CD4-positive, alpha-beta memory T cell (primary cell): Measurements from ENCODE around the gene CDR2. TPM values are rescaled to one million over a fixed set of nuclear protein-coding genes. Genes with fewer than 3 reads are reported as not detected.

Source experiments
- CTCF ChIA-PET: fragments of 350-600 bp; sonication (Branson Sonifier 250); formaldehyde crosslinking; loops from one replicate; lab custom pipeline; 2021; ENCODE audit warnings: inconsistent platforms; ENCODE audit not compliant: partially characterized antibody; lab: Charles Lee
- POLR2A ChIA-PET: fragments of 350-600 bp; sonication (Branson Sonifier 250); formaldehyde crosslinking; loops from one replicate; lab custom pipeline; 2021; ENCODE audit not compliant: partially characterized antibody; lab: Charles Lee
- DNase-seq, 5 donors: peaks; one replicate each; pipeline versions ENCODE4 v3.0.0 to v3.0.0-alpha.2; 2020 to 2022; ENCODE audit warnings: mixed read lengths in 1 of 5
- H3K27ac ChIP-seq: one replicate; pipeline ENCODE4 v1.7.0; 2013; ENCODE audit warnings: low read depth, low read length
- H3K27me3 ChIP-seq: 2 replicates; pipeline ENCODE4 v1.7.0; 2013; ENCODE audit warnings: mild to moderate bottlenecking, low read length, moderate library complexity; ENCODE audit not compliant: insufficient read depth
- H3K36me3 ChIP-seq: 2 replicates; pipeline ENCODE4 v1.7.0; 2013; ENCODE audit warnings: mild to moderate bottlenecking, low read length, moderate library complexity; ENCODE audit not compliant: insufficient read depth
- H3K4me1 ChIP-seq: 2 replicates; pipeline ENCODE4 v1.7.0; 2013; ENCODE audit warnings: mild to moderate bottlenecking, low read length, moderate library complexity; ENCODE audit not compliant: insufficient read depth
- H3K4me3 ChIP-seq, 2 donors: one replicate each; pipeline ENCODE4 v1.7.0; 2013; ENCODE audit warnings: low read length in 2 of 2, mild to moderate bottlenecking in 1 of 2
- H3K9me3 ChIP-seq, 2 donors: one replicate each; pipeline ENCODE4 v1.7.0; 2013; ENCODE audit warnings: low read length in 2 of 2, control low read depth in 1 of 2; ENCODE audit not compliant: control insufficient read depth in 1 of 2
- H3K27ac Mint-ChIP-seq, 7 donors: one replicate each; pipeline ENCODE4 v1.8.0; 2020 to 2021; ENCODE audit warnings: mixed read lengths in 7 of 7, mild to moderate bottlenecking in 6 of 7, inconsistent platforms in 3 of 7, moderate library complexity in 3 of 7
- H3K27me3 Mint-ChIP-seq, 2 donors: one replicate each; pipeline ENCODE4 v1.8.0; 2020 to 2021; ENCODE audit warnings: mixed read lengths in 2 of 2
- H3K36me3 Mint-ChIP-seq, 2 donors: one replicate each; pipeline ENCODE4 v1.8.0; 2020 to 2021; ENCODE audit warnings: mixed read lengths in 2 of 2, inconsistent platforms in 1 of 2, mild to moderate bottlenecking in 1 of 2
- H3K4me1 Mint-ChIP-seq, 4 donors: one replicate each; pipeline ENCODE4 v1.8.0; 2020 to 2021; ENCODE audit warnings: mixed read lengths in 4 of 4, mild to moderate bottlenecking in 1 of 4
- H3K4me3 Mint-ChIP-seq, 8 donors: one replicate each; pipeline ENCODE4 v1.8.0; 2020 to 2021; ENCODE audit warnings: mixed read lengths in 8 of 8, mild to moderate bottlenecking in 7 of 8, moderate library complexity in 6 of 8, inconsistent platforms in 3 of 8
- H3K9me3 Mint-ChIP-seq, 8 donors: one replicate each; pipeline ENCODE4 v1.8.0; 2020 to 2021; ENCODE audit warnings: mixed read lengths in 8 of 8, mild to moderate bottlenecking in 5 of 8, inconsistent platforms in 3 of 8, moderate library complexity in 1 of 8
- intact Hi-C: fragments of 100-400 bp; cut with micrococcal nuclease; formaldehyde crosslinking; loops from one replicate; pipeline ENCODE4 v1.15.1; 2023
- polyA plus RNA-seq, 2 donors: library from polyadenylated mRNA; unstranded; fragments of 300-500 nt; fragmentation: Illumina TruSeq; gene quantifications; one replicate each; pipeline ENCODE4 v1.2.3, GENCODE V29; 2021
- total RNA-seq, 2 experiments: library from RNA; stranded (reverse); gene quantifications; one replicate each; pipeline ENCODE4 v1.2.3, GENCODE V29; 2021

CDR2 gene
- total and polyA plus RNA-seq, 4 experiments from 2014 or later: 57.9 to 99.3 (median 95.0) TPM

DNA sequence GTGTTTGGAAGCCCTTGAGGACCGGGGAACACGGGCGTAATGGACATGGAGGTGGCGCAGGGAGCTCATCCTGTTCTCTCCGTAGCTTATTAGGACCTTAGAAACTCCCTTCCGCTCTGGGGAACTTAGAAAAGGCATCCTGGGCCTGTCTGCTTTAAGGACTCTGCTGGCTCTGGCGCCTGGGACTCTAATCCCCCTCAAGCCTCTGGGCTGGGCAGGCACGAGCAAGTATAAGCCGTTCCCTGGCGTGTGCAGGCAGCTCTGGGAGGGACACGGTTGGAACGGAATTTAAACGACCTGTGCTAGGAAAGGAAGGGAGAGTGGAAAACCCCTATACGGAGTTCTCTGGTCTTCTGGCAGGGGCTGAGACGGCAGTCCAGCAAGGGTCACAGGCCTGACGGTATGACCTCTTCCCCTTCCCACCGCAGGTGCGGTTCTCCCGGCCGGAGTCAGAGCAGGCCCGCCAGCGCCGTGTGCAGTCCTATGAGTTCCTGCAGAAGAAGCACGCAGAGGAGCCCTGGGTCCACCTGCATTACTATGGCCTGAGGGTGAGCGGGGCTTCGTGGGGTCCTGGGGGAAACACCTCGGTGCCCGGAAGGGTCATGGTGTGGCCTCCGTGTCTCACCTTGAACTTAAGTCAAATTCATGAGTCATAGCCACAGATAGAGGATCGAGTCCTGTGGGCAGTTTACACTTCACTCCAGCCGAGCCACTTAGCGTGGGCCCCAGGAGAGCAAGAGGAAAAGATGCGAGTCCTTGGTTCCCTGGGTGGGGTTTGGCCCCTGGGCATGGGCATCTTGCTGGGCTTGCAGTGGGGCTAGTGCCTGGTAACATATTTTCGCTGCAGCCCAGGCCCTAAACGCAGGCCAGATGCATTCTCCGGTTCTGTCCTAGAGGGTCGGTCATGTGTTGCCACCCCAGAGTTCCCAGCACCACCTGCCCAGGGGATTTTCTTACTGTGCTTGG is 59.5 kb downstream of the CDR2 start:
- no peaks in the 10 kb centered on the region for H3K27me3 ChIP-seq
- H3K36me3 Mint-ChIP-seq: peaks cover 39 to 78% of the 10 kb centered on the region in 2 donors
- no peaks in the 10 kb centered on the region for H3K4me1 ChIP-seq
- H3K27ac Mint-ChIP-seq: peak overlapping the region in 6 of 7 donors; percentile 1 to 77 (median 48)
- CTCF ChIA-PET: interaction anchor here (2.2 kb wide), 1 partner anchor 14 kb away, joined by 6 read pairs; no protein-coding TSS in a partner anchor
- intact Hi-C loops: no loop called here
- no peaks in the 10 kb centered on the region for H3K9me3 ChIP-seq
- H3K4me1 Mint-ChIP-seq: no peaks in the 10 kb centered on the region
- POLR2A ChIA-PET: no interaction called here
- no peak overlapping the region for H3K4me3 Mint-ChIP-seq
- DNase-seq: no peak
- no peak overlapping the region for H3K27ac ChIP-seq
- H3K36me3 ChIP-seq: peaks cover 70% of the 10 kb centered on the region
- H3K4me3 ChIP-seq: no peak overlapping the region
- no peaks in the 10 kb centered on the region for H3K27me3 Mint-ChIP-seq
- peaks cover 0 to 2% (median 0%) of the 10 kb centered on the region in 8 donors for H3K9me3 Mint-ChIP-seq

GRCh38 chr16:22313876-22314470 is 60.4 kb downstream of the CDR2 start:
- ChIA-PET POLR2A (no interaction called here), CTCF (interaction anchor here (0.6 to 2.2 kb wide), 2 partner anchors 14 to 87 kb away, joined by 3 to 6 read pairs; no protein-coding TSS in a partner anchor)
- Mint-ChIP-seq H3K27ac (peak overlapping the region in 2 of 7 donors; percentile 44 to 52), H3K4me1 (no peaks in the 10 kb centered on the region), H3K27me3 (no peaks in the 10 kb centered on the region), H3K9me3 (peaks cover 0 to 2% (median 0%) of the 10 kb centered on the region in 8 donors), H3K36me3 (peaks cover 34 to 82% of the 10 kb centered on the region in 2 donors), H3K4me3 (no peak overlapping the region)
- no peak for DNase-seq
- Histone ChIP-seq H3K36me3 (peaks cover 77% of the 10 kb centered on the region), H3K27ac (no peak overlapping the region), H3K9me3 (no peaks in the 10 kb centered on the region), H3K4me3 (no peak overlapping the region), H3K4me1 (no peaks in the 10 kb centered on the region), H3K27me3 (no peaks in the 10 kb centered on the region)
- intact Hi-C loops: no loop called here

DNA sequence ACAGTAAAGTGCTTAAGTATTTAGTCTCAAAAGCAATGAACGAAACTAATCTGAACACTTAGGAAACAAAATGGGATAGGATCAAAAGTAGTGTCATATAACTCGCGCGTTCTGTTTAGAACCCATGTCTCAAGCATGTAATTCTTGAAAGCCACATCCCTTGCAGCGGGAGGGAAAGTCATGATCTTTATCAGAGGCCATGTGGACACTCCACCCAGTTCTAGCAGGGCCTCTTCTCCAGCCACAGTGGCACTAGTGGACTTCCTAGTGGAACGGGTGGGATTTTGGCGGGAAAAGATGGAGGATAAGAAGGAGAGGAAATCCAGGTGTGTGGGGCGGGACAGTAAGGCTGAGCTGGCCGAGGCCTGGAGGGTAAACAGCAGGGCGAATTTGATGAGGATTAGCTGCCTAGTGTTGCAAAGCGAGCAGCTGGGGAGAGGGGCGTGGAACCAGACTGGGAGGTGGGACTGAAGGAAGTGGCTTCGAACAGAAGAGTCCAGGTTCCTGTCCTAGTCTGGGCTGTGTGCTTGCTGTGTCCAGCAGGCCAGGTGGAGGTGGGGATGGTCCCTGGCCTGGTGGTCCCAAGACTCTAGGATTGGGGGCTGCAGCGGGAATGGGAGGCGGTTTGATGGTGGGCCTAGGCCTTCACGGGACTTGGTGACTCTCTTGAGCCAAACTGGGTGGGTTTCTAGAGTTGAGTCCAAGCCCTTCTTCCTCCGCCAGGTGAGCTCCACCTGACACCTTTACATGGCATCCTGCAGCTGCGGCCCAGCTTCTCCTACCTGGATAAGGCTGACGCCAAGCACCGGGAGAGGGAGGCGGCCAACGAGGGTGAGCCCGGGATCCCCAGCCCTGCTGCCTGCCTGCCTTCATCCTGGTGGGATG is 61.3 kb downstream of the CDR2 start:
- Mint-ChIP-seq H3K9me3 (peaks cover 0 to 2% (median 0%) of the 10 kb centered on the region in 8 donors), H3K4me1 (peaks cover 0 to 1% (median under 1%) of the 10 kb centered on the region in 4 donors), H3K36me3 (peaks cover 32 to 82% of the 10 kb centered on the region in 2 donors), H3K27me3 (no peaks in the 10 kb centered on the region), H3K27ac (peak overlapping the region in 3 of 7 donors; percentile 53 to 90 (median 53)), H3K4me3 (peak overlapping the region in 1 of 8 donors; percentile 42)
- H3K36me3 ChIP-seq: peaks cover 80% of the 10 kb centered on the region
- intact Hi-C loops: no loop called here
- H3K27me3 ChIP-seq: no peaks in the 10 kb centered on the region
- H3K9me3 ChIP-seq: no peaks in the 10 kb centered on the region
- H3K27ac ChIP-seq: no peak overlapping the region
- POLR2A ChIA-PET: no interaction called here
- H3K4me1 ChIP-seq: no peaks in the 10 kb centered on the region
- DNase-seq: no peak
- CTCF ChIA-PET: interaction anchor here (0.6 to 2.2 kb wide), 2 partner anchors 13 to 88 kb away, joined by 3 to 6 read pairs; no protein-coding TSS in a partner anchor
- H3K4me3 ChIP-seq: no peak overlapping the region

- Mint-ChIP-seq H3K27me3 (no peaks in the 10 kb centered on the region), H3K4me1 (peaks cover 0 to 4% (median 1%) of the 10 kb centered on the region in 4 donors), H3K27ac (peak overlapping the region in 1 of 7 donors; percentile 13), H3K9me3 (no peaks in the 10 kb centered on the region), H3K4me3 (no peak overlapping the region), H3K36me3 (peaks cover 30 to 84% of the 10 kb centered on the region in 2 donors)
- Histone ChIP-seq H3K4me3 (no peak overlapping the region), H3K27ac (no peak overlapping the region), H3K9me3 (no peaks in the 10 kb centered on the region), H3K36me3 (peaks cover 80% of the 10 kb centered on the region), H3K4me1 (no peaks in the 10 kb centered on the region), H3K27me3 (no peaks in the 10 kb centered on the region)
- POLR2A ChIA-PET: no interaction called here
- CTCF ChIA-PET: interaction anchor here (0.7 to 1.8 kb wide), 2 partner anchors 11 to 15 kb away, joined by 4 to 5 read pairs; no protein-coding TSS in a partner anchor
- no peak for DNase-seq
- intact Hi-C loops: no loop called here
Measured at GRCh38 chr16:22311520-22311919, 62.9 kb downstream of the CDR2 start.

- CTCF ChIA-PET: interaction anchor here (1.6 to 2.8 kb wide), 2 partner anchors 8 to 10 kb away, joined by 8 to 17 read pairs; no protein-coding TSS in a partner anchor
- DNase-seq: no peak
Measured at GRCh38 chr16:22308824-22309520, 65.4 kb downstream of the CDR2 start.

GRCh38 chr16:22307838-22308237 is 66.6 kb downstream of the CDR2 start:
- Mint-ChIP-seq H3K36me3 (peaks cover 31 to 82% of the 10 kb centered on the region in 2 donors), H3K9me3 (no peaks in the 10 kb centered on the region), H3K4me1 (peaks cover 1 to 13% (median 8%) of the 10 kb centered on the region in 4 donors), H3K27me3 (no peaks in the 10 kb centered on the region), H3K27ac (peak overlapping the region in 4 of 7 donors; percentile 24 to 65 (median 50)), H3K4me3 (peak overlapping the region in 1 of 8 donors; percentile 3)
- ChIA-PET CTCF (interaction anchor here (2.8 kb wide), 1 partner anchor 11 kb away, joined by 17 read pairs; no protein-coding TSS in a partner anchor), POLR2A (interaction anchor here (0.9 kb wide), 1 partner anchor 9 kb away, joined by 3 read pairs; no protein-coding TSS in a partner anchor)
- no peaks in the 10 kb centered on the region for H3K4me1 ChIP-seq
- intact Hi-C loops: no loop called here
- no peak for DNase-seq
- H3K4me3 ChIP-seq: no peak overlapping the region
- H3K27ac ChIP-seq: no peak overlapping the region
- no peaks in the 10 kb centered on the region for H3K27me3 ChIP-seq
- H3K9me3 ChIP-seq: no peaks in the 10 kb centered on the region
- H3K36me3 ChIP-seq: peaks cover 81% of the 10 kb centered on the region

More at GRCh38 chr16:22308824-22309520, 65.4 kb downstream of the CDR2 start:
- H3K9me3 ChIP-seq: no peaks in the 10 kb centered on the region
- peaks cover 0 to 8% (median 4%) of the 10 kb centered on the region in 4 donors for H3K4me1 Mint-ChIP-seq
- no peaks in the 10 kb centered on the region for H3K9me3 Mint-ChIP-seq
- no peak overlapping the region for H3K4me3 ChIP-seq
- H3K4me1 ChIP-seq: no peaks in the 10 kb centered on the region
- H3K4me3 Mint-ChIP-seq: no peak overlapping the region
- H3K36me3 Mint-ChIP-seq: peaks cover 29 to 87% of the 10 kb centered on the region in 2 donors
- H3K36me3 ChIP-seq: peaks cover 82% of the 10 kb centered on the region
- no peaks in the 10 kb centered on the region for H3K27me3 Mint-ChIP-seq
- H3K27ac ChIP-seq: no peak overlapping the region
- H3K27me3 ChIP-seq: no peaks in the 10 kb centered on the region
- intact Hi-C loops: no loop called here
- H3K27ac Mint-ChIP-seq: peak overlapping the region in 2 of 7 donors; percentile 54 to 60
- POLR2A ChIA-PET: interaction anchor here (0.9 kb wide), 1 partner anchor 10 kb away, joined by 4 read pairs; no protein-coding TSS in a partner anchor
